ENCODE data around the gene ST7.

ST7 gene

DNA sequence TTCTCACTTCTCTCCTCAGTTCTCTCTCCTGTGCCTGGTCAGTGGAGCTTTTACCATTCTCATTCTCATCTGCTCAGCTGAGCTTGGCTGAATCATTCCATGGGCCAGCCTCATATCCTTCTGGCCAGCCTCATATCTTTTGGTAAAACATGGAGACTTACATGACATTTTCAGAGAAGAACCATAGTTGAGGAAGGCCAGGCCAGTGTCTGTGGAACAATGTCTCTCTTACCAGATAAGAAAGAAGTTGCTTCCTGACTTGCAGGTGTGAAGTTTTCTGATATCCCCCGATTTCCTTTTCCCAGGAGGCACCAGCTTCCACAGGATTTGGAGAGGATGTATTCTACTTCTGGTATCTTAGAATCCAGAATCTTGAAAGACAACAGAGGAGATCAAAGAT lies 24.7 kb downstream of the ST7 start:
- no peak for DNase-seq (ENCODE audit: low read depth in 3 of 3)

DNA sequence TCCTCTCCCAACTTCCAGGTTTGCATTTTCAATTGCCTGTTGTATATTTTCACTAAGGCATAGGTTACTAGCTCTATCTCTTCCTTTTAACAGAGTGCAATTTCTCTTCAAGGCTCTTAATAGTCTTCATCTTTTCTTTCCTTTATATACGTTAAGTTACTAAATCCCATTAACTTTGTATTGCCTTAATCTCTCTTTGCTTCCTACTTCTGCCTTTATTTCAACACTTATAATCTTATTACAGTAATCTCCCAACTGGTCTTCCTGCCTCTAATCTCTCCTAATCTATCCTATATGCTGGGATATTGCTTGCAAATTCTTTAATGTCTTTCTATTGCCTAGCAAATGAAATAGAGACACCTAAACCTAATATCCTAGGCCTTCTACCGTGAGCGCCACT lies 26.1 kb downstream of the ST7 start:
- DNase-seq (ENCODE audit: low read depth in 3 of 3), result no peak

DNA sequence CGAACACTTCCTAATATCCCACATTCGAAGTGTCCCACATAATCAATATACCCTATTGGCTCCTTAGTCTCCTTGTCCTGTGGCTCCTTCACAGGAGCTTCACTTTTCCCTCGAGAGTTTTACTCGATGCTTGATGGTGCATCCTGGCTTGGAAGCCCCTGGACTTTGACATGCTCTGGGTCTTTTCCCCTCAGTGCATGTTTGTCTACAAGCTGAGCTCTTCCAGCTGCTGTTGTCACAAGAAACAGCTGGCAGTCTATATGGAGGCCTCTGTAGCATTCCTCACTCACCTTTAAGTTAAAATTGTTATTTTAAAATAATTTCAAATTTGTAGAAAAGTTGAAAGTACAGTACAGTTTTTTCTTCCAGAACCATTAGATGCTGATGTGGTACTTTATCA lies 27.1 kb downstream of the ST7 start:
- no peak for DNase-seq (ENCODE audit: low read depth in 3 of 3)

DNA sequence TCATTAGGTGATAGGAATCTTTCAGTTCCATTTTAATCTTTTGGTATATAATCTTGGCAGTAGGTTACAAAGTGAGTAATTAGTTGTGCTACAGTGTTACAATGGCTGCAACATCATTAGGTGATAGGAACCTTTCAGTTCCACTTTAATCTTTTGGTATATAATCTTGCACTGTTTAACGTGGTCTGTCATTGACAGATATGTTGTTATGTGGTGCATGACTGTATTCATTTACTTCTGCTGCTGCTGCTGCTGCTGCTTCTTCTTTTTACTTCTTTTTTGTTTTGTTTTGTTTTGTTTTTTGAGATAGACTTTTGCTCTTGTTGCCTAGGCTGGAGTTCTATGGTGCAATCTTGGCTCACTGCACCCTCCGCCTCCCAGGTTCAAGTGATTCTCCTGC lies 28.6 kb downstream of the ST7 start:
- no peak for DNase-seq (ENCODE audit: low read depth in 3 of 3)

DNA sequence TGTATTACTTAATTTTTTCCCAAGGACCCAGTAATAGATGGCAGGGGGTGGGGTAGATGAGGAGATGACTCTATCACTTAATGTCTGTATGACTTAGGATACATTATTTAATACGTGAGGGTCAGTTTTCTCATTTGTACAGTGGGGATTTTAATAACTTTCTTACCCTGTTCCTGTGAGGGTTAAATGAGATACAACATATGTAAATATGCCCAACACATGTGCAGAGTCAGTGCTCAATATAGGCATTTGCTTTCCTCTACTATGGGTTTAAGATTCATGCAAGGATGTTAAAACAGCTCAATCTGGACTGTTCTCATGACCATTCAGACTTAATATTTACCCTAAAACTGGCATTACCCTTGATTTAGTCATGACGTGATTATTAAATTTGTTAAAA lies 31.2 kb downstream of the ST7 start:
- no peak for DNase-seq (ENCODE audit: low read depth in 3 of 3)

DNA sequence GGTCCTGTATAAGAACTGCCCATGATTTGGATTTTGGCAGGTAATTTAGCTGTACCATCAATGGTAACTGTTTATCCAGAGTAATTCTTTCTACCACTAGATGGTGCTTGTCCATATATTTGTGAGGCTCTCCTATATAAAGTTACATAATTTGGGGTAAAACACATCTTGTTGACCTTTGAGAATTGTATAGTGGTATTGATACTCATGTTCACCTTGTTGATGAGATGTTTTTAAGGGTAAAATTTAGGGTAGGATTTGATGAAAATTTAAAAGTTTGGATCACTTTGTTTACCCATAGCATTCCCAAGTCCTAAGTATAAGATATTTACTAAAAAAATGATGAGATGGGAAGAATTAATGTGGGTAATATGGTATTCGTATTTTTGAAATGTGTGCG lies 31.6 kb downstream of the ST7 start:
- DNase-seq (ENCODE audit: low read depth in 3 of 3), result no peak

DNA sequence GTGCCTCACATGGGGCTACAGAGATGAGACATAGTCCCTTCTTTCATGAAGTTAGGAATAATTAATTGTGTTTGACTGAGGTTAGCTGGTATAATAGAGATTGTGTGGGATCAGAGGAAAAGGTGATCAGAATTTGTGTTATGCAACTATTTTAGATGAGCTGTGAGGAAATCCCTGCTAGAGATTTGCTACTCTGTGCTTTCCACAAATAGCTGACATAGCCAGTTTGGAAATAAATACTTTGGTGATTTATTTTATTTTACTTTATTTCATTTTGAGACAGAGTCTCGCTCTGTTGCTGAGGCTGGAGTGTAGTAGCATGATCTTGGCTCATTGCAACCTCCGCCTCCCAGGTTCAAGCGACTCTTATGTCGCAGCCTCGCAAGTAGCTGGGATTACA lies 32.3 kb downstream of the ST7 start:
- DNase-seq (ENCODE audit: low read depth in 3 of 3), result no peak

DNA sequence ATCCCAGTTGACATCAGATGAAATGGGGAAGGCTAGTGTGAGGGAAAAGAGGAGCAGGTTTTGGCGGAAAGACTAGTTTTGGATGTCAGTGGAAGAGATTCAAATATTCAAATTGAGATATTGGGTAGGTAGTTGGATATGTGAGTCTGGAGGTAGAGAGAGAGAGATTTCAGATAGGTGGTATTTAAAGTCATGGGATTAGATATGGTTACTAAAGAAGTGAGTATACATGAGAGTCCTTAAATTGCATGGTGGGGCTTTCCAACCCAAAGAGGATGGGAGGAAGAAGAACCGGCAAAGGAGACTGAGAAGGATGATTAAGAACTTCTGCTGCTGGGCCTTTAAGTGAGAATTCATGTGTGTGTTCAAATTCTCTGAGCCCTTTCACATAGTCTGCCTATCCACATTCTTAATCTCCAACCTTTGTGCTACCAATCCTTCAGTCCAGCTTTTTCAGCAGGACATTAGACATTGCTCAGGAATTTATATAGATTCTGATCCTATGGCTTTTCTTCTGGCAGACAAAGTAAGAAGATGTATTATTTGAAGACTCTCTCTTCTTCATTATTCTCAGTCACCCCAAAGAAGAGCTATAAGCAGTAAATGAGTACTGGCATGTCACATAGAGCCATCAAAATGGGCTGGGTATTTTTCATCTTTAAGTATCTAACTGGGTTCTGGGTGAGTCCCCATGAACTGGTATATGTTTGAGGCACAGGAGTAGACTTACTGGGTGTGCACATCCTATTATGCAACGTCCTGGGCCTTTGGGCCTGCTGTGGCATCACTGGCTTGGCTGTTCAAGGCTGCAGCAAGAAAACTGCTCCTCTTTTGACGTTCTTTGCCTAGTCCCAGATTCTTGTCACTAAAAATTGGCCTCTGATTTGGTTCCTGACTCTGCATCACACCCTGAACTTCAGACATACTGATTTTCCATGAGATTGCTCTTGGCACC lies 33.6 kb downstream of the ST7 start:
- DNase-seq (ENCODE audit: low read depth in 3 of 3), result no peak

DNA sequence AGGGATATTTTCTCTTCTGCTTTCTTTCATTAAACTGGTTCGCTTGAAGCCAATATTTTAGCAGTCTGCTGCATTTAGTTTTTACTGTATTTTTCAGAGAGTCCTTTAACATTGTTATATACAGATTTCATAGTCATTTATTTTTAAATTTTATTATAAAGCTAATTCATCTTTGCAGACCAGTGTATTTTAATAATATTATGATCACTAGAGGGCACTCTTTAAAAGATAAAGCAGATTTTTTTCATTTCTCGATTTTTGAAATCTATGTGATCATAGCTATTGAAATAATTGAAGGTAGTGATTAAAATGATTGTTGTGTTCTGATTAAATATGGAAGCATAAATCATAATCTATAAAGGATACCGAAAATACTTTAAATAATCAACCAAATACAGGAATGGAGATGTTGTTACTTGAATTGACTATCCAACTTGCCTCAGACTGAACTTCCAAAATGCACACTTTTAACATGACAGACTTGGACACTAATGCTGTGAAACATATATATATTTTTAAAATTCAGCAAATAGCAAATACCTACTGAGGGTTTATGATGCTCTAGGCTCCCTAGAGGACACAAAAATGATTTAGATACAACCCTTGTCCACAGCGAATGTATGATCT lies 35.2 kb downstream of the ST7 start:
- DNase-seq (ENCODE audit: low read depth in 3 of 3), result no peak

DNA sequence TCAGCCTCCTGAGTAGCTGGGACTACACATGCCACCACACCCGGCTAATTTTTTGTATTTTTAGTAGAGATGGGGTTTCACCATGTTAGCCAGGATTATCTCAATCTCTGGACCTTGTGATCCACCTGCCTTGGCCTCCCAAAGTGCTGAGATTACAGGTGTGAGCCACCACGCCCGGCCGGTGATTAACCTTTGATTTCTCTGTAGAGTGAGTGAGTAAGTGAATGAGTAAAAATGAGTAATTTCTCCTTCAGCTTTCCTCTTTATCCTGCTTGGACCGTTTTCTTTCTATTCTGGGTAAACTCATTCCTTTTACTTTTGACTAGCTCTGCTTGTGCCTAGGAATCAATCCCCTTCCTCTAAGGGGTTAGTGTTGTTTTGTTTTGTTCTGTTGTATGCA lies 36.8 kb downstream of the ST7 start:
- no peak for DNase-seq (ENCODE audit: low read depth in 3 of 3)

DNA sequence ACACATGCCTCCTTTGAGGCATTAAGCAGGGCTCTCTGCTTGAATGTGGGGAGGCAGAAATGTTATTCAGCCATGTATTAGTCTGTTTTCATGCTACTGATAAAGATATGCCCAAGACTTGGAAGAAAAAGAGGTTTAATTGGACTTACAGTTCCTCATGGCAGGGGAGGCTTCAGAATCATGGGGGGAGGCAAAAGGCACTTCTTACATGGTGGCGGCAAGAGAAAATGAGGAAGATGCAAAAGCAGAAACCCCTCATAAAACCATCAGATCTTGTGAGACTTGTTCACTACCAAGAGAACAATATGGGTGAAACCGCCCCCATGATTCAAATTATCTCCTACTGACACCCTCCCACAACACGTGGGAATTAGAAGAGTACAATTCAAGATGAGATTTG lies 37.9 kb downstream of the ST7 start:
- no peak for DNase-seq (ENCODE audit: low read depth in 3 of 3)

DNA sequence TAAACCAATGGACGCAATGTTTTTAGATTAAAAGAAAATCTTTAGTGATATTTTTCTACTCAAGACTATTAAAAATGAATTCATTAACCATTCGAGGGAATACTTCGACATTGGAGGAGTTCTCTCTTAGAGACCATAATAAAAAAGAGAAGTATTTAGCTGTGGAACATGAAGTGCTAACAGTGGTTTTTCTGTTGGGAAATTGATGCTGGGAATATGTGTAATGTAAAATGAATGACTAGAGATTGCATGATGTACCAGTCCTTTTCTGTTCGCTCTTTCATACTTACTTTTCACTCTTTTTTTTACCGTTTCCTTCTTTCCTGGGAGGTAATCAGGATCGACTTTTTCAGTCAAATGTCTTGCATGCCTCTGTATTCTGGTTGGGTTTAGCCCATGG lies 41.3 kb downstream of the ST7 start:
- no peak for DNase-seq (ENCODE audit: low read depth in 3 of 3)

DNA sequence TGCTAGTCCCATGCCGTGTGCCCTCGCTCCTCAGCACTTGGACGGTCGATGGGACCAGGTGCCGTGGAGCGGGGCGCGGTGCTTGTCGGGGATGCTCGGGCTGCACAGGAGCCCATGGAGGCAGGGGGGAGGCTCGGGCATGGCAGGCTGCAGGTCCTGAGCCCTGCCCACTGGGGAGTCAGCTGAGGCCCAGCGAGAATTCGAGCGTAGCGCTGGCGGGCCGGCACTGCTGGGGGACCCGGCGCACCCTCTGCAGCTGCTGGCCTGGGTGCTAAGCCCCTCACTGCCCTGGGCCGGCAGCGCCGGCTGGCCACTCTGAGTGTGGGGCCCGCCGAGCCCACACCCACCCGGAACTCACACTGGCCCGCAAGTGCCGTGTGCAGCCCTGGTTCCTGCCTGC lies 44.7 kb downstream of the ST7 start:
- no peak for DNase-seq (ENCODE audit: low read depth in 3 of 3)

DNA sequence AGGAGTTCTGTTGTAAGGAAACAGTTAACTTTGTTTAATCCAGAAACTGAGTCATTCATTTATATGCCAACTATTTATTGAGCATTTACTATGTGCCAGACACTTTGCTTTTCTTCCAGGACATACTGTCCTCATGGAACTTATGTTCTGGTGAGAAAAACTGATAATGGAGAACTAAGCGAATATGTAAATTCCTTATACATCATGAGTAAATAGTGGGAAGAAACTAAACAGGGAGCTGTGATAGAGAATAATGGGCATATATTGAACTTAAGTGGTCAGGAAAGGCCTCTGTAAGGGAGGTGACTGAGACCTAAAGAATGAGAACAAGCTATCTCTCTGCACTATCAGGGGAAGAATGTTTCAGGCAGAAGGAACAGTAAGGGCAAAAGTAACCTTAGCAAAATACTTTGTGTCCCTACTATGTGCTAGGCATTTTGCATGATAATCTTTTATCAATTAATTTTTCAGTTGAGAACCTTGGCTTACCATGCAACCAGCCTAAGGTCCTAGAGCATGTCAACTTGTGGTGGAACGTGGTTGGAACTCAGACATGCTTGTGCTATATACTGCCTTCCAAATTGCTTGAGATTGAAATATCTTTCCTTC lies 45.4 kb downstream of the ST7 start:
- DNase-seq (ENCODE audit: low read depth in 3 of 3), result no peak

DNA sequence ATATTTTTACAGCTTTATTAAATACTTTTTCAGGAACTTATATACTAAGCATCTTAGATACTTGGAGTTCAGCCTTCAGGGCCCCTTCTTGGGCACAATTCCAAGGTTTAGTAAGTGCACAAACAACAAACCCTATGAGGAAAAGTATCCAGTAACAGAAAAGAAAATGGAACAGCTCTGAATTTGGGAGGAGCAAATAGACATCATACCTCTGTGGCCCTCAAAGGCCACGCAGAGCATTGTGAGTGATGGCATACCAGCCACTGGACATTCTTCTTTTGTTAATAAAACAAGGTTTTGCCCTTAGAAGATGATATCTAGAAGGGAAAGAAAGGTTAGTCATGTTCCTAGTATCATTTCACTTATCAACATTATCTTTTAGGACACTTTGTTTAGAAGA lies 46.0 kb downstream of the ST7 start:
- no peak for DNase-seq (ENCODE audit: low read depth in 3 of 3)

DNA sequence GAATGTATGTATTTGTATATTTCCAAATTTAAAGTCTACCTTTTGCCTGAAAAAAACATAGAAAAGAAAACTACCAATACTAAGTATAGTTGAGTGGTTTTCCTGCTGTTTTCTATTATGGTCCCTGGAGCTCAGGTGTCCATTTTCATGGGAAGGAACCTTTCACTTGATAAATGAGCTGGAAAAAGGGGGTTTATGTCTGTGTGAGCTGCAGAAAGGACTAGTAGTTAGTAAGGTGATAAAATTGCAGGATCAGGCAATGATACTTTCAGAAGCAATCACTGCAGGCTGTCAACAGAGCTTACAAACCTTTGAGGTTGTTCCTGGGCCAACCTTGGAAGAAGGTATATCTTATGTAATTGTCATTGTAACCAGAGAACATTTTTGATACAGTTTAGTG lies 48.0 kb downstream of the ST7 start:
- no peak for DNase-seq (ENCODE audit: low read depth in 3 of 3)

DNA sequence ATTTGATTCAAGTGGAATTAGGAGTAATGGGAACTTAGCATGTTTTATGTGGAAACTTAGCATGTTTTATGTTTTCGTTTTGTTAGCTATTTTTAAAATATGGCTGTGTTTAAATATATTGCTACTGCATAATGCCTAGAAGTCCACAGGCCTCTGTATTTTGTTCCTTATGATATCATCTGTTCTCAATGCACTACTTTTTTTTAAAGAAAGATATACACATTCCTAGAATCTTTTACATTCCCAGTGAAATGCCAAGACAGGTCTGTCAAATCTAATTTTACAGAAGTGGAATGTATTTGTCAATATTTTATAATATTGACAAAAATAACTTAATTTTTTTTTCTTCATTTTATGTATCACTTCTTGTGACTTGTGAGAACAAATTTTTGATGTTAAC lies 51.6 kb downstream of the ST7 start:
- no peak for DNase-seq (ENCODE audit: low read depth in 3 of 3)

DNA sequence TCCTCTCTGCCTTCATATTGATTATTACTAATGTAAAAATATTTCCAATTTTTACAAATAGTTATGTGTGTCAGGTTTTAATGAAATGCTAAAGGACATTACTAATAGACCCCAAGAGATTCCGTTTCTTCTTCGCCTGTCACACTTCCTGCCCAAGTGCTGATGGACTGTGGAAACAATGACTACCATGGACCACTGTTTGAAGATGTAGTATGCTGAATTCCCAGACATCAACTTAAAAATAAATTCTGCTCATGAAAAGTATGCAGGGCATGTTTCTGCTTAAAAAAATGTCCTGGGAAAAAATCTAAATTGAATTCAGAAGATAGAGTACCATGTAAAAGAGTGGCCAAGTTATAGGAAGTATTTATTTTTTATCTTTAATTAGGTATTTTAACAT lies 52.1 kb downstream of the ST7 start:
- no peak for DNase-seq (ENCODE audit: low read depth in 3 of 3)

DNA sequence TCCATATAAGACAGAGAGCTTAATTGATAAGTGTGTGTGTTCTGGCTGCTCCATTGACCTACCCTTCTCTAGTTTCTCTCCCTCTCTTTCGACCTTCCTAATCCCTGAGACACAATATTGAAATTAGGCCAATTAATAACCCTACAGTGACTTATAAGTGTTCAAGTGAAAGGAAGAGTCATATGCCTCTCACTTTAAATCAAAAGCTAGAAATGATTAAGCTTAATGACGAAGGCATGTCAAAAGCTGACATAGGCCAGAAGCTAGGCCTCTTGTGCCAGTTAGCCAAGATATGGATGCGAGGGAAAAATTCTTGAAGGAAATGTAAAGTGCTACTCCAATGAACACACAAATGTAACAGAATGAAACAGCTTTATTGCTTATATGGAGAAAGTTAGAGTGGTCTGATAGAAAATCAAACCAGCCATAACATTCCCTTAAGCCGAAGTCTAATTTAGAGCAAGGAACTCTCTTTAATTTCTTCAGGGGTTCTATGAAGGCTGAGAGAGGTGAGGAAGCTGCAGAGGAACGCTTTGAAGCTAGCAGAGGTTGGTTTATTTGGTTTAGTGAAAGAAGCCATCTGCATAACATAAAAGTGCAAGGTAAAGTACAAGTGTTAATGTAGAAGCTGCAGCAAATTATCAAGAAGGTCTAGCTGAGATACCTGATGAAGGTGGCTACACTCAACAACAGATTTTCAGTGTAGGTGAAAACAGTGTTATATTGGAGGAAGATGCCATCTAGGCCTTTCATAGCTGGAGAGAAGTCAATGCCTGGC lies 53.8 kb downstream of the ST7 start:
- no peak for DNase-seq (ENCODE audit: low read depth in 3 of 3)

DNA sequence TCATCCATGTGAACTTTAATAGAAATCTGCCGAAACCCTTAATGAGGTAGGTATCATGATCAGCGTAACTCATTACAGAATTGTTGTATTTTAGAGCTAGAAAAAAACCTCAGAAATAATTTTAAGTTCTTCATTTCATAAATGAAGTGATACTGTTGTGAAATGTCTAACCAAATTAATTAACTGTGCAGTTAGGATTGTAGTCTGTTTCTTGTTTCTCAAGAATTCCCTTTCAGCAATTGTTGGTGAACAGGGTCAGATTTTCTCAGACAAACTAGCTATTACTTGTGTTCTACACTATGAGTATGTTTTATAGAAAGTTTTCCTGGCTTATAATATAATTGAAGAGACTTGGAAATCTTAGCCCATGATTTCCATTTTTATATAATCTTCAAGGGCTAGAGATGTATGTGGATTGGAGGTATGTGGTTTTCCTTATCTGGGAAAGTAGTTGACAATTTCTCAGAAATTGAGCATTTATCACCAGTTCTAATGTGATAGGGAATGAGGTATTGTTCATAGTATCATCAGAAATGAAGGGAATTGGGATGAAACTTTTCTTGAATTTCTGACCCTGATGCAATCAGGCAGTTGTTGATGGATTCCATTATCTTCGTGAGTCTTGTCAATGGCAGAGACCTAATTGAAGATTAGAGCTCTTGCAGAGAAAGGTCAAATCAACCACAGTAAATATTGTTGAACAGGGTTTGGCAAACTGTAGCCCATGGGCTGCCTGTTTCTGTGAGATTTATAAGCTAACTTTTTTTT lies 55.0 kb downstream of the ST7 start:
- no peak for DNase-seq (ENCODE audit: low read depth in 3 of 3)

DNA sequence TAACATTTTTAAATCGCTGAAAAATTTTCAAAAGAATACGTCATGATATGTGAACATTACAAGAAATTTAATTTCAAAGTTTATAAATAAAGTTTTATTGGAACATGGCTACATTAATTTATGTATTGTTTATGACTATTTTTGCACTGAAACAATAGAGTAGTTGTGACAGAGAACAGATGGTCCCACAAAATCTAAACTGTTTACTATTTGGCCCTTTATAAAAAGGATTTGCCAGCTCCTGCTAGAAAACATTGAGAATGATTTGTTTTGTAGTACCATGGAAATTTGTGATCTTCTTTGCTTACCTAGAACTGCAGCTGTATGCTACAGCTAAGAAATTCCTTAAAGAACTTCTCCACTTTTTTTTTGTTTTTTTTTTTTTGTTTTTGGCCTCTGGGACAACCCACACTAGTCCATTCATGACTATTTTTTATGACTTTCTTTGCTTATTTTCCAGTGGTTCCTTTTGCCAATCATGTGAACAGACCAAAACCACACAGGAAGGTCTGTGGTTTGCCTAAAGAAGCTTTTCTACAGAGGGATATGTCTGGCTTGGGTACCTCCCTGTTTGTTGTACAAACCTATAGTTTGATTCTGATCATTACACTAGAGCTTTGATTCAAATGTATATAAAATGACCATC lies 55.7 kb downstream of the ST7 start:
- DNase-seq (ENCODE audit: low read depth in 3 of 3), result no peak

All from stimulated activated CD4-positive, alpha-beta T cell treated with anti-CD3 and anti-CD28 coated beads, TNF-alpha, amount 100 ng/mL, for 48 hours (primary cell).